CD4-positive, alpha-beta T cell treated with Interleukin-17A for 1 hour (primary cell): Measurements from ENCODE around the gene CD300LG.
"Not testable (repeated sequence)": the region's sequence is repeated elsewhere in the genome, so short reads cannot be mapped to it uniquely, and the experiment has no call there.

Experiments used
- DNase-seq: peaks from one replicate; pipeline ENCODE4 v3.0.0-alpha.2; 2020

CD300LG gene, protein sequence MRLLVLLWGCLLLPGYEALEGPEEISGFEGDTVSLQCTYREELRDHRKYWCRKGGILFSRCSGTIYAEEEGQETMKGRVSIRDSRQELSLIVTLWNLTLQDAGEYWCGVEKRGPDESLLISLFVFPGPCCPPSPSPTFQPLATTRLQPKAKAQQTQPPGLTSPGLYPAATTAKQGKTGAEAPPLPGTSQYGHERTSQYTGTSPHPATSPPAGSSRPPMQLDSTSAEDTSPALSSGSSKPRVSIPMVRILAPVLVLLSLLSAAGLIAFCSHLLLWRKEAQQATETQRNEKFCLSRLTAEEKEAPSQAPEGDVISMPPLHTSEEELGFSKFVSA

GRCh38 chr17:43846963-43847371, at the start of gene CD300LG:
TSS of gene CD300LG (plus strand) at chr17:43847176. CDS start at chr17:43847217, 41 bp downstream.
- no peak for DNase-seq

DNA sequence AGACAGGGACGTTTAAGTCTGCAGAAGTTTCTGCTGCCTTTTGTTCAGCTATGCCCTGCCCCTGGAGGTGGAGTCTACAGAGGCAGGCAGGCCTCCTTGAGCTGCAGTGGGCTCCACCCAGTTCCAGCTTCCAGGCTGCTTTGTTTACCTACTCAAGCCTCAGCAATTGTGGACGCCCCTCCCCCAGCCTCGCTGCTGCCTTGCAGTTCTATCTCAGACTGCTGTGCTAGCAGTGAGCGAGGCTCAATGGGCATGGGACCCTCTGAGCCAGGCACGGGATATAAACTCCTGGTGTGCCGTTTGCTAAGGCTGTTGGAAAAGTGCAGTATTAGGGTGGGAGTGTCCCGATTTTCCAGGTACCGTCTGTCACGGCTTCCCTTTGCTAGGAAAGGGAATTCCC, 49.0 kb upstream of the CD300LG start:
- not testable (repeated sequence) for DNase-seq

- no peak for DNase-seq
Measured at GRCh38 chr17:43799047-43799446, 47.9 kb upstream of the CD300LG start.

- no peak for DNase-seq
Measured at GRCh38 chr17:43800736-43801135, 46.2 kb upstream of the CD300LG start.

GRCh38 chr17:43801844-43802243, 45.1 kb upstream of the CD300LG start:
- no peak for DNase-seq

- DNase-seq = no peak
Measured at GRCh38 chr17:43803758-43804157, 43.2 kb upstream of the CD300LG start.

DNA sequence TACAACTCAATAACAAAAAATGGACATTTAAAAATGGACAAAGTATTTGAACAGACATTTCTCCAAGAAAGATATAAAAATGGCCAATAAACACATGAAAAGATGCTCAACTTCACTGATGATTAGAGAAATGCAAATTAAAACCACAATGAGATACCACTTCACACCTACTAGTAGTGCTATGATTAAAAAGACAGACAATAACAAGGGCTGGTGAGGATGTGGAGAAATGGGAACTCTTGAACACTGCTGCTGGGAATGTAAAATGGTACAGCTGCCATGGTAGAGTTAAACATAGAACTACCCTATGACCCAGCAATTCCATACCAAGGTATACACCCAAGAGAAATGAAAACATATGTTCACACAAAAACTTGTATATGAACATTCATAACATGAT, 41.9 kb upstream of the CD300LG start:
- DNase-seq = no peak

DNA sequence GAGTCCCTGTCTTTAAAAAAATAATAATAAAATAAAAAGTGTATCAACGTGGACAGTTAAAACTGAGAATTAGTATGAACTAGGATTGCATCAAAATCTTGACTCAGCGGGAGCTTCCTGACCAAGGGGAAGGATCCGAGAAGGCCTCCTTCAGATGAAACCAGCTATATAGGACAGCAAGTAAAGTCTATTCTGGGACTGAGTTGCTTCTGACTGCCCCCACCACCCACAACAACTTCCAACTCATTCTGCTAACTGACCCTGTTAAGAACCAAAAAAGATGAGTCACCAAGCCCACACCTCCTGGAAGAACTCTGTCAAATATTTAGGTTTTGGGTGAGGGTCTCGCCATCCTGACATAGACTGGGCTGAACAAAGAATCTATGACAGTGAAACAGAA, 38.9 kb upstream of the CD300LG start:
- no peak for DNase-seq

DNA sequence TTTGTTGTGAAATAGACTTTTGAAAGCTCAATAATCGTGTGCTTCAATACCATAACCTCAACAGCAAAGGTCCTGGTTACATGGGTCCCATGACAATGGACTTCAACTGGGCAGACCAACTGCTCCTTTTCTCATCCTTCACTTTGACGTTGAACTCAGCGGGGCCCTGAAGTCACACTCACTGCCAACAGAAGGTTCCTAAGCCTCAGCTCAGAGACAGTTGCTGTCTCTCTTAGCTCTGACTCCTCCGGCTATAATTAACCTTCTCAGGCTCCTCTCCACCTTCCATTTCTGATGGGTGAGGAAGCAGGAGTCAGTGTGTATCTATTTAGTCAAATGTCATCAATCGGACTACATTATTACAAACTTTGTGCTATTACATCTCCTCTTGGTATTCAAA, 37.9 kb upstream of the CD300LG start:
- DNase-seq = no peak

DNA sequence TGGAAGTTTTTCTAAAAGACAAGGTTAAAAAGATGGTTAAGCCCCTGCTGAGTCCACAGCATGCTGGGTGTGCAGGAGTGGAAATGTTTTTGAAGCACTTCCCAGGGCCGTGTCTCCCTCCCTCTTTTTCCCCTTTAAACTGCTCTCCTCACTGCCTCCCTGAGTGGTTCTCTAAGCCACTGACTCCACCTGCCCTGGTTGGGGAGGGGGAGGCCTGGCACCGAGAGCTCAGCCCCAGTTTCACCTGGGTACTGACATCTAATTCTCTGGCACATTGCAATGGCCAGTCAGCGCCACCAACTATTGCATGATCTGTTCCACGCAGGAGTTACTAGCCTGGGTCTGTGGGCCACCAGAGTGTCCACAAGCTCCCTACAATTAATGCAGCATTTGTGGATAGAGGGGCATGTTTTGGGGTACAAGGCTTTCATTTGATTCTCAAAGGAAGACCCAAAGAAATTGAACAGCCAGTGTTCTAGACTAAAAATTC, 36.7 kb upstream of the CD300LG start:
- DNase-seq = no peak

DNA sequence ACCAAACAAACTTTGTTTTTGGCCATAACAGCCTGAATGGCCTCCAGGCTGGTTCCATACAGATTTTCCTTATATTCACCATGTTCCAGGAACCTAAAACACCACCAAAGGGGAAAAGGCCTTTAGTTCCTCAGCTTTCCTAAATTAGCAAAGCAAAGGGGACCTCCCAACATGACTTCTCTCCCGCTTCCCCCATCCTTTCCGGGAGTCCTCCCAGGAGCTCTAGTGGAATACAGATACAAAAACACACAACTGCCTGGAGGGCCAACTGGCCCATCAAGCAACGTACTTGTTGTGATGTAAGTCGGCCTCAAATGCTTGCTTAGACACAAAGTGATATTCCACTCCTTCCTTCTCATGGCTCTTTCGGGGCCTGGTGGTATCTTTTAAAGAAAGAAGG, 36.2 kb upstream of the CD300LG start:
- DNase-seq = no peak

DNA sequence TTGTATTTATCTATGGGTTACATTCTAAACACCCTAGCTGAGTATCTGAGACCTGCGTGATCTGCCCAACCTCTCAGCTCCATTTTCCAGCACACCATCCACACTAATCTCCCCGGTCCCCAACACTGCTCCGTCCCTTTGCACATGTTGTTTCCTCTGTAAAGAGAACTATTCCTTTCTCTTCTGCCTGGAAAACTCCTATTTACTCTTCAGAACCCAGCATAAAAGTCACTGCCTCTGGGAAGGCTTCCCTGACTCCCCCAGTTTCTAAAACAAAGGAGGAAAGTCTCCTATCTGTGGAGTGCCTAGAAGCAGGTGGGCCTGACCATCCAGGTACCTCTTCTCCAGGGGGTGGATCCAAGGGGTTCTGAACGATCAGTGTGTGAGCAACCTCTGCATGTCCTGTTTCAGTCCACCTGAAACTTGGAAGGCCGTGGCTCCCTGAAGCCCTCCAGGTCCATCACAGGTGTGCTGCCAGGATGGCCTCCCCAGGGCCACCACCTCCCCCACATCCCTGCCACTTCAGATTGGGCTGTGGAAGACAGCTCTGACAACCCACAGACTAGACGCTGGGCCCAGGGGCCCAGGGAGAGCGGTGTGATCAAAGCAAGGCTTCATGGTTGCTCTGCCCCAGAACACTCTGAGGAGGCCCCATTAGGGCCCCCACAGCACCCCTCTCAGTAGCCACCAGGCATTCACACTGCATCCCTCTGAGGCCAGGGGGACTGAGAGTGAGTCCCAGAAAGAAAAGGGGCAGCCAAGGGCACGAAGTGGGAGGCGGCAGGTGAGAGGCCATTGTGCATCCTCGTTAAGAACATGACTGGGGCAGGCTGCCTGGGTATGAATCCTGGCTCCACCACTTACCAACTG, 34.3 kb upstream of the CD300LG start:
- no peak for DNase-seq

DNA sequence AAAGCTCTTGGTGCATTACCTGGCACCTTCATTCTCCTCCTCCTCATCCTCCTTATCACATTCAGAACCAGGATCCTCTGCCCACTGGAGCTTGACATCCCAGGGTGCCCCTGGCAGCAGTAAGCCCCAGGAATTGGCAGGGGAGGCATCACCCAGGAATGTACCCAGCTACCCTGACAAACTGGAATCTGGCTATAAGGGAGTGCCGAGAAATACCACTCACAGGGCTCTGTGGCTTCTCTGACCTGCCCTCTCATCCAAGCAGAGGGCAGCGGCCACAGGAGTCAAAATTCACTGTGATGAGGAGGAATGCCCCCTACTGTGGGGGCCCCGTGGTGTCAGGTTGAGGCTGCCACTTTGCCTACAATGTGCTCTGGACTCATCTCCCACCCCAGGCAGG, 33.6 kb upstream of the CD300LG start:
- DNase-seq = no peak

DNA sequence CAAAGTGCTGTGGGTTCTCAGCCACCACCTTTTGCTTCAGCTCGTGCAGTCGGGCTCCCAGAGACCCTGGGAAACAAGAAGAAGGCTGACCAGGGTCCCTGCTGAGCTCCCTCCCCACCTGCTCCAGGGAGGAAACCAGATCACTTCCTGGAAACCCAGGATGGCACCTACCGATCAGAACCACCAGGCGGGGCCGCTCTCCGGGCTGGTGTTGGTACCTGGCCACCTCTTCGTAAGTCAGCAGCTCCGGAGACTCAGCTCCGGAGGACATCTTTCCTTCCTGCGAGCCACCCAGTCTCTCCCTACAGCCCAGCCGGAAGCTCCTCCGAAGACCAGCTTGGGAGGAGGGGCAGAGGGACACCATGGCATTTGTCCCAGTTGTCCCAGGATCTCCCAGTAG, 33.0 kb upstream of the CD300LG start:
- DNase-seq = no peak

DNA sequence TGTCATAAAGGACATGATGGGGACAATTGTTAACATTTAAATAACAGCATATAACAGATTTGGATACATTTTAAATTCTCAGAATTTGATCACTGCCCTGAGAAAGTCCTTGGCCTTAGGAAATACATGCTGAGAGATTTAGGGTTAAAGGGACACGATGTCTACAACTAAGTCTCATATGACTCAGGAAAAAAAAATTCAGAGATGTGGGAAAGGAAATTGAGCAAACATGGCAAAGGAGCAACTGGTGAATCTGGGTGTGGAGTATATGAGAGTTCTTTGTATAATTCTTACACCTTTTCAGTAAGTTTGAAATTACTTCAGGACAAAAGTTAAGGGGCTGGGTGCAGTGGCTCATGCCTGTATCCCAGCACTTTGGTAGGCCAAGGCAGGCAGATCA, 32.3 kb upstream of the CD300LG start:
- no peak for DNase-seq

DNA sequence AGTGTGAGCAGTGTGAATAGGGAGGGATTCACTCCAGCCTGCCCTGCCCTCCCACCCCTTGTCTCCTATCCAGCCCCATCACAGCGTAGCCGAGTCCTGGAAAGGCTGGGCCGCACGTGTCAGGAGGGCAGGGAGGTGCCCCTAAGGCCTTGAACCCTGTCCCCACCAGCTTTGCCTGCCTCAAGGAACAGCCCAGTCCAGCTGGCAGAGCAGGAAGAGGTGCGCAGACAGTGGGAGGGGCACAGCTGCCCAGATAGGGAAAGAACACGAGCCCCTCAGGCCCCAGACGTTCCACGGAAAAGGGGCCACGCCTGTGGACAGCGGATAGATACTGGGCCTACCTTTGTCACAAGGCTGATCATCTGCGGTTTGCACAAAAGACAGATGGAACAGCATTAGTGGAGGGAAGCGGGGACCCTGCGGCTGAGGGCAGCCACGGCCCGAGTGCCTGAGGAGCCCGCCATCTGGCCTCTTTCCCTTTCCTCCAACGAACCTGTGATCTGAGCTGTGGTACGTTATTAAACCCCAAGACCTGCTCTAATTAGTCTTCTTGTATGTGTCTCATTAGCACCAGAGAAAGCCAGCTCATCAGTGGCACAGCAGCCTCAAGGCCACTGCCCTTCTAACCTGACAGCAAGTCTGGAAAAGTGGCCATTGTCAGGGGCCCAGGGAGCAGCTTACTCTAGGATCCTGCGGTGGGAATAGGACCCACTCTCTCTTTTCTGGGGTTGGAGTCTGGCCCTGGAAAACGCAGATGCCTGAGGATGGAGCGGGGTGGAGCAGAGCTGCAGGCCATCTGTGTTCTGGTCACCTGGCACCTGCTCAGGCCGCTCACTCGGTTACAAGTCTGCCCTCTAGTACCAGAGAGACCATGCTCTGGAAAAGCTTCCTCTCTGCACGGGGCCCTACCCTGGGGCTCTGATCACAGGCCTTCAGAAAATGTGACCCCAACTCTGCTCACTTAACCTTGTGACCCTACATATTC, 30.3 kb upstream of the CD300LG start:
- DNase-seq = no peak

DNA sequence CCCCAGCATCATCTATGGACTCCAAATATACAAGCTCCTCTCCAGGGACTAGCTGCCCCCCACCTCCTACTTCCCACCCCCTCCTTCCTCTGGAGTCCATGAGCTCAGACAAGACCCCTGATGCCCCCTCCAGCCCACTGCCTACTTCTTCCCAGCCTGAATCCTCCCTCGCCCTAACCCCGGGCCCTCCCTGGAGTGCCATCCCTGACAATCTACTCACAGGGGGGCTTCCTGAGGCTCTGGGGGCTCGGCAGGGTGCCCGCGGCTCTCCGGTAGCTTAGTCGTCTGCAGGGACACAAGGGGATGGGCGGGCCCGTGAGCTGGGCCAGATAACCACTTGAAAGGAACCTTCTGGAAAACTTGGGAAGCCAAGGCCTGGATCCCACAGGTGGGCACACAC, 29.1 kb upstream of the CD300LG start:
- DNase-seq = no peak

DNA sequence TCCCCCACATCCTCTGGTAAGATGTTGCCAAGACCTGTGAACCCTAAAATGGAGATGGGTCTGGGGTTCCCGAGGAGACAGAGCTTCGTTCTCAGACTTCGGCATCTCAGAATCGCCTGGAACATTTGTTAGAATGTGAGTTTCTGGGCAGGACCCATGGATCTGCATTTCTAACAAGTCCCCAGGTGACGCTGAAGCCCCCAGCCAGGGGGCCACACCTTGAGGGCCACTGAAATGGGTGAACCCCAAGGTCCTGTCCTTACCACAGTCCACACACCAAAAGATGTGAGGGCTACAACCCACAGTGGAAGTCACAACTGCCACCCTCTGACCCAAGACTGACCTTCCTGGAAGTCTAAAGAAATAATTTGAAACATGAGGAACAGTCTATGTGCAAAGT, 28.0 kb upstream of the CD300LG start:
- no peak for DNase-seq

DNA sequence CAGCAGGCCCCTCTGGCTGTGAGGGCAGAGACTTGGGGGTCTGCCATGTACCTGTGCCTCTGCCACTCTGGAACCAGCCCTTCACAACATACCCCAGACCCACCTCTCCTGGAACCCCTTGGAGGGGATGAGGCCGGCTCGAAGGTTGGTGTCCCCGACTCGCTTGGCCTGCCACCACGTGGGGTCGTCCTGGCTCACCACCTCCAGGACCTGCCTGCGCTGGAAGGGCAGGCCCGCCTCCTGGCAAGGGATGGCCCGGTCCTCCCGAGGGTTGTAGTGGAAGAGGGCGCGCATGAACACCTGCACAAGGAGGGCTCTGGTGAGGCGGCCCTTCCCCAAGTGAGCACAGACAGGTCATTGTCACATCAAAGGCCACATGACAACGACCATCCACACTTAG, 26.2 kb upstream of the CD300LG start:
- DNase-seq = no peak

- no peak for DNase-seq
Measured at GRCh38 chr17:43822570-43823190, 24.3 kb upstream of the CD300LG start.

DNA sequence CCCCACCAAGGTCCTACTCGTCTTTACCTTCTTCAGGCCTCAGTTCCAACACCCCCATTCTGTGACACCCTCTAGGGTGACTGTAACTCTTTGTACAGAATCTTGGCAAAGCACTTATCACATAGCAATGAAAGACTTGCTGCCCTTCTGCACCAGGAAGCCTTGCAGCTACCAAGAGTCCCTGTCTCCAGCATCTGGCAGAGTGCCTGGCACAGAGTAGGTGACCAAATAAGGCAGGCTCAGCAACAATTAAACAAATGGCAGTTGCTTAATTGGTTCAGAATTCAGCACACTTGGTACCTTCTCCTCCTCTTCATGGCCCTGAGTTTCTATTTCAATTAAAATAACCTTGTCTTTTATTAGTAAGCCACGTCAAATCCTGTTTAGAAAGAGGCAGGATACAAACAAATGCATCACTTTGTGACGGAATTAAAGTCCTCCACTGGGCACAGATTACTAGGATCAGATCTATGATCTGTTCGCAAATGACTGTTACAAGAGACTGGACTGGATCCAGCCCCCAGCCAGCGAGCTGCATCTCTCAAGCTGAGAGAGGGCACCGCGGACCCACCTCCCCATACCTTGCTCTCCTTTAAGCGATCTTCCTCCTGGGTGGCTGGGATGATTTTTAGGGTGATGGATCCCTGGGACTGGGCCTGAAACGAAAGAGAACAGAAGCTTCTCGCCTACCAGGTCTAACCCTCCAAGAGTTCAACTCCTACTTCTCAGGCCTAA, 23.5 kb upstream of the CD300LG start:
- no peak for DNase-seq

DNA sequence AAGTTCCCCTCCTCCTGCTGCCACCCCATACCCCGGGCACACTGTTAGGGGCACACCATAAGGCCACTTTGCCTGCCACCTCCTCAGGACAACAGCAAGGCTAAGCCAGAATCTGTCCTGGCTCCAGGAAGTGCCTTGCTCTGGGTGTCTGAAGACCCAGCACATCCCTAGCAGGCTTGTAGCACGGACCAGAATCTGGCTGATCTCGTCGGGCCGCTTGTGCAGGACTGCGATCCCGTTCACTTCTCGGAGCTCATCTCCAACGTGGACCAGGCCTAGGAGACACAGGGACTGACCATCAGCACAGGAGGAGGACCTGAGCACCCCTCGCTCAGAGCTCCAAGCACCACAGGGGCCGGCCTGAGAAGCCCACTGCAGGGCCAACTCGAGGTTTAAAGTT, 21.4 kb upstream of the CD300LG start:
- DNase-seq = no peak
